Right atrium auricular region (tissue), 2 donors: Measurements from ENCODE around the gene TMC7. TPM values are rescaled to one million over a fixed set of nuclear protein-coding genes. Genes with fewer than 3 reads are reported as not detected.

ENCODE experiments used
- DNase-seq: peaks from one replicate; pipeline ENCODE4 v3.0.0-alpha.2; 2019; ENCODE audit warnings: low spot score
- H3K27ac ChIP-seq, 2 donors: fragments of 200-600 bp; sonication (generic); 1 replicate in 1 of 2; 2 replicates in 1 of 2; pipeline ENCODE4 v1.5.1; 2016 to 2019
- H3K27me3 ChIP-seq, 2 donors: fragments of 200-600 bp; sonication (generic); one replicate each; pipeline versions ENCODE4 v1.5.1 to v1.6.0; 2017 to 2019
- H3K36me3 ChIP-seq: fragments of 200-600 bp; sonication (generic); one replicate; pipeline ENCODE4 v1.5.1; 2016
- H3K4me1 ChIP-seq, 2 donors: fragments of 200-600 bp; sonication (generic); one replicate each; pipeline versions ENCODE4 v1.5.1 to v1.6.0; 2017 to 2019
- H3K4me3 ChIP-seq, 2 donors: fragments of 200-600 bp; sonication (generic); 1 replicate in 1 of 2; 2 replicates in 1 of 2; pipeline ENCODE4 v1.5.1; 2017 to 2019; ENCODE audit warnings: mild to moderate bottlenecking in 1 of 2, moderate library complexity in 1 of 2
- H3K9me3 ChIP-seq, 2 donors: fragments of 200-600 bp; sonication (generic); one replicate each; pipeline ENCODE4 v1.5.1; 2019
- total RNA-seq, 2 donors: library from RNA; depleted of rRNA; stranded (reverse); fragments of >200 nt; gene quantifications; one replicate each; pipeline ENCODE4 v1.1.0, GENCODE V29; 2016
- TF ChIP-seq, protein P1 (sequence below), 2 donors: fragments of 200-600 bp; sonication (generic); IDR thresholded peaks; one replicate each; pipeline ENCODE4 v1.5.1; 2019; ENCODE audit warnings: antibody characterized with exemption in 2 of 2

The TMC7 gene
- total RNA-seq, 2 donors from 2014 or later, result 0.56 to 0.63 TPM

DNA sequence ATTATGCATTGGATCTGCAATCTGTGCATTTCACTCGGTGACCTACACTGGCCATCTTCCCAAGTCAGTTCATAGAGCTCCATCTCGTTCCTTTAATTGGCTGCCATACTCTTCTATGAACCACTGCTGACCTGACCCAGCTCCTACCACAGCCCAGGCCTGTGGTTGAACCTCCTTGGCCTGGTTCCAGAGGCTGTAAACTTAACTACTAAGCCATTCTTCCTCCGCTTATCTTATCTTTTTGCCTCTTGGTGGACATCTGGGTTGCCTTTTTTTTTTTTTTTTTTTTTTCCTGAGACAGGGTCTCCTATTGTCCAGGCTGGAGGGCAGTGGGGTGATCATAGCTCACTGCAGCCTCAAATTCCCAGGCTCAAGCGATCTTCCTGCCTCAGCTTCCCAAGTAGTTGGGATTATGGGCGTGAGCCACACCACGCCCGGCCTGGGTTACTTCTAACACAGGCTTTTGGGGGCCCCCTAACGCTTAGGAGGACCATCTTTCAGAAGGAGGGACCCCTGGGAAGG is 102.0 kb downstream of the TMC7 start:
- no peak overlapping the region for H3K27ac ChIP-seq
- TF ChIP-seq, protein P1, sequence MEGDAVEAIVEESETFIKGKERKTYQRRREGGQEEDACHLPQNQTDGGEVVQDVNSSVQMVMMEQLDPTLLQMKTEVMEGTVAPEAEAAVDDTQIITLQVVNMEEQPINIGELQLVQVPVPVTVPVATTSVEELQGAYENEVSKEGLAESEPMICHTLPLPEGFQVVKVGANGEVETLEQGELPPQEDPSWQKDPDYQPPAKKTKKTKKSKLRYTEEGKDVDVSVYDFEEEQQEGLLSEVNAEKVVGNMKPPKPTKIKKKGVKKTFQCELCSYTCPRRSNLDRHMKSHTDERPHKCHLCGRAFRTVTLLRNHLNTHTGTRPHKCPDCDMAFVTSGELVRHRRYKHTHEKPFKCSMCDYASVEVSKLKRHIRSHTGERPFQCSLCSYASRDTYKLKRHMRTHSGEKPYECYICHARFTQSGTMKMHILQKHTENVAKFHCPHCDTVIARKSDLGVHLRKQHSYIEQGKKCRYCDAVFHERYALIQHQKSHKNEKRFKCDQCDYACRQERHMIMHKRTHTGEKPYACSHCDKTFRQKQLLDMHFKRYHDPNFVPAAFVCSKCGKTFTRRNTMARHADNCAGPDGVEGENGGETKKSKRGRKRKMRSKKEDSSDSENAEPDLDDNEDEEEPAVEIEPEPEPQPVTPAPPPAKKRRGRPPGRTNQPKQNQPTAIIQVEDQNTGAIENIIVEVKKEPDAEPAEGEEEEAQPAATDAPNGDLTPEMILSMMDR (IDR thresholded peaks at IDR 0.05), result no peak
- no peaks in the 10 kb centered on the region for H3K9me3 ChIP-seq
- no peak for DNase-seq
- H3K27me3 ChIP-seq, result no peaks in the 10 kb centered on the region
- peaks cover 8% of the 10 kb centered on the region for H3K36me3 ChIP-seq
- H3K4me3 ChIP-seq, result no peak overlapping the region
- H3K4me1 ChIP-seq, result peaks cover 0 to 10% of the 10 kb centered on the region in 2 donors

DNA sequence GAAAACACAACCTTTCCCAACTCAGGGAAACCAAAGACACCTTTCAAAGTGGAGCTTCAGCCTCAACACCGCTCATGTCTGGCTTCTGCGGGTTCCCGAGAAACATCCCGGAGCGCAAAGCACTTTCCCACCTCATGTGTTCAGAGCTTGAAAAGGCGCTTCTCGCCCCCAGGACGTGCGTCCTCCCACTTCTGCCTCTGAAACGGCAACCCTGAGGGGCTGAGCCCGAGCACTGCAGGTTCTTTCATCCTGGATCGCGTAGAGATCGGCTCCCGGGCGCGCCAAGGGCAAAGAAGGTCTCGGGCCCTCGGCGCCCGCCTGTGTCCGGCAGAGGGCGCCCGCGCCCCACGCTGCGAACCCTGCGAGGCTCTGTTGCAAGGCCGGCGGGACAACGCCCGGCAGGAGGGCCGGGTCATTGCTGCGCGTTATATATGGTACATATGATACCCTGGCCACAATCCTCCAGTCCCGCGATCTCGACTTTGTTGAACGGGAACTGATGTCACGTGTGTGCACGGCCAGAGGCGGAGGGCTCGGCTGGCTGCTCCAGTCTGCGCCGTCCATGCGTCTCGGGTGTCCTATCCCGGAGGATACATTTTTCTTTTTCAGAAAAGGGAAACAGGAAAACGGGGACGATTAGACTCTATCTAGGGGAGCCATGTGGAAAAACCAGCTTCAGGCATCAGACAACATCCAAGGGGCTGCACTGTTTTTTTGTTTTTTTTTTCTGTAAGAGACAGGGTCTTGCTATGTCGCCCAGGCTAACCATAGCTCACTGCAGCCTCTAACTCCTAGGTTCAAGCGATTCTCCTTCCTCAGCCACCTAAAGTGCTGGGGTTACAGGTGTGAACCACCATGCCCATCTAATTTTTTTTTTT is 102.8 kb downstream of the TMC7 start:
- H3K4me3 ChIP-seq, result peak overlapping the region; percentile 32 to 44
- DNase-seq, result peak; percentile 89
- no peaks in the 10 kb centered on the region for H3K9me3 ChIP-seq
- H3K27ac ChIP-seq, result peak overlapping the region in 1 of 2 donors; percentile 47
- TF ChIP-seq, protein P1 (IDR thresholded peaks at IDR 0.05), result peak; percentile 97 to 100
- no peaks in the 10 kb centered on the region for H3K27me3 ChIP-seq
- peaks cover 0 to 10% of the 10 kb centered on the region in 2 donors for H3K4me1 ChIP-seq
- no peaks in the 10 kb centered on the region for H3K36me3 ChIP-seq

DNA sequence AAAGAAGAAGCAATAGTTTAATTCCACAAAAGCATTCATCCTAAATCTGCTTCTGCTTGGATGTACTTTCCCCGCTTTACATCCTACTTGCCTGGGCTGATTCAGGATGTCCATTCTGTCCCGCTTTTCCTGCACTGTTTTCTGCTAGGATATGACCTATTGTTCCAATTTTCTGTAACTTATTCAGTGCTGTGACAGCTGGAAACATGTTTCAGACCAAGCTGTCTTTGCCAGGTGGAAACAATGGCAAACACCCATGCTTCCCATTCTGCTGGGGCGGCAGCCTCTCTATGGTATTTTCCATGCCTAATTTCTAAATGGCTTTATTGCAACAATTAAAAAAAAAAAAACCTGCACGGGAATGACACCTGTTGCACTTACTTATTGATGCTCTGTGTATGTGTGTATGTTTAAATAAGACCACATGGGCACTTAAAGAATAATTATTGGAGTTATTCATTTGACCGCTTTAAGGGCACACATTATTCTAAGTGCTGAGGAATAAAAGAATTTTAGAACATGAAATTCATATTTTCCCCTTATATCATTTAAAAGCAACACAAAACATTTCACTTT is 104.7 kb downstream of the TMC7 start:
- Histone ChIP-seq H3K27ac (no peak overlapping the region), H3K4me3 (no peak overlapping the region), H3K36me3 (no peaks in the 10 kb centered on the region), H3K27me3 (no peaks in the 10 kb centered on the region), H3K9me3 (no peaks in the 10 kb centered on the region), H3K4me1 (peaks cover 0 to 10% of the 10 kb centered on the region in 2 donors)
- TF ChIP-seq, protein P1 (IDR thresholded peaks at IDR 0.05), result no peak
- no peak for DNase-seq

DNA sequence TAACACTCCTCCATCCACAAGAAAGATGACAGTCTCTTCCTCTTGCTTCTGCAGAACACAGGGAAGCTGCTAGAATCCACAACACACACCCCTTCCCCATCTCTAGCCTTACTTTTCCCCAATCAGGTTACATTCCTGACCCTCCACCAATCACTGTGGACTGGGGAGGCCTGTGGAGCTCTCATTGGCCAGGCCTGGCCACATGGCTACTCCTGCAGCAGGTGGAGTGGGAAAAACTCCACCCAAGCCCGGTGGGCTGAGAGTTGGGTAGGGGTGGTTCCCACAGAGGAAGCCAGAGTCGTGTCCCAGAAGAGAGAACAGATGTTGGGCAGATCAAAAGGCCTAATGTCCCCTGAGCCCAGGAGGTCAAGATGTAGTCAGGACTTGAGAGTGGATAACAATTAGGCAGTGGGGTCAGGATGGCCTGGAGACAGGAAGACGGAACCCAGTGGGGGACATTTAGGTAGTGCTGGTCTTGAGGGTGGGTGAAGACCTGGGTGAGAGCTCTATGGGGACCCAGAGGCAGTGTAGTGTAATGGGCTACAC is 105.7 kb downstream of the TMC7 start:
- Histone ChIP-seq H3K9me3 (no peaks in the 10 kb centered on the region), H3K36me3 (no peaks in the 10 kb centered on the region), H3K27ac (no peak overlapping the region), H3K4me1 (peaks cover 0 to 10% of the 10 kb centered on the region in 2 donors), H3K4me3 (no peak overlapping the region), H3K27me3 (no peaks in the 10 kb centered on the region)
- TF ChIP-seq, protein P1 (IDR thresholded peaks at IDR 0.05), result no peak
- DNase-seq, result no peak

DNA sequence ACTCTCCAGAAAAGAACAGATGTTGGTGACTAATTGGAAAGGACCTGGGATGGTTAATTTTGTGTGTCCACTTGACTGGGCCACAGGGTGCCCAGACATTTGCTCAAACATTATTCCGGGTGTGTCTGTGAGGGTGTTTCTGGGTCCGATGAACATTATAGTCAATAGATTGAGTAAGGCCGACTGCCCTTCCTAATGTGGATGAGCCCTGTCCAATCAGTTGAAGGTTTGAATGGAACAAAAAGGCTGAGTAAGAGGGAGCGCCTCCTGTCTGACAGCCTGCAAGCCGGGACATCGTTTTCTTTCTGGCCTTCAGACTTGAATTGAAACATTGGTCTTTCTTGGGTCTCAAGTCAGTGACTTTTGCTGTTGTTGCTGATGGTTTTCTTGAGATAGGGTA is 107.2 kb downstream of the TMC7 start:
- Histone ChIP-seq H3K4me3 (no peak overlapping the region), H3K27ac (no peak overlapping the region), H3K27me3 (no peaks in the 10 kb centered on the region), H3K4me1 (peaks cover 0 to 5% of the 10 kb centered on the region in 2 donors), H3K36me3 (no peaks in the 10 kb centered on the region), H3K9me3 (no peaks in the 10 kb centered on the region)
- DNase-seq, result no peak
- TF ChIP-seq, protein P1 (IDR thresholded peaks at IDR 0.05), result no peak
